Osteocyte (in vitro differentiated cells): ENCODE measurements around the gene TMEM200A. TPM values are rescaled to one million over a fixed set of nuclear protein-coding genes. Genes with fewer than 3 reads are reported as not detected.
A peak's percentile ranks its signal among the peaks of the same experiment; 100 is the strongest.

Experiments
- DNase-seq: peaks from one replicate; pipeline ENCODE4 v3.0.0; 2021; ENCODE audit warnings: mixed read lengths; ENCODE audit not compliant: unreplicated experiment; ENCODE audit errors: extremely low spot score
- H3K27ac Mint-ChIP-seq: one replicate; pipeline ENCODE4 v1.8.0; 2021; ENCODE audit warnings: mild to moderate bottlenecking, mixed read lengths; ENCODE audit not compliant: unreplicated experiment
- H3K27me3 Mint-ChIP-seq: one replicate; pipeline ENCODE4 v1.8.0; 2021; ENCODE audit warnings: mixed read lengths; ENCODE audit not compliant: unreplicated experiment
- H3K36me3 Mint-ChIP-seq: one replicate; pipeline ENCODE4 v1.8.0; 2021; ENCODE audit warnings: mixed read lengths; ENCODE audit not compliant: unreplicated experiment
- H3K4me1 Mint-ChIP-seq: one replicate; pipeline ENCODE4 v1.8.0; 2021; ENCODE audit warnings: mixed read lengths; ENCODE audit not compliant: unreplicated experiment
- H3K4me3 Mint-ChIP-seq: one replicate; pipeline ENCODE4 v1.8.0; 2021; ENCODE audit warnings: mild to moderate bottlenecking, moderate library complexity, mixed read lengths; ENCODE audit not compliant: unreplicated experiment
- H3K9me3 Mint-ChIP-seq: one replicate; pipeline ENCODE4 v1.8.0; 2021; ENCODE audit warnings: mixed read lengths; ENCODE audit not compliant: unreplicated experiment
- CTCF ChIP-seq: fragments of 200-600 bp; sonication (generic); IDR thresholded peaks from 2 replicates; pipeline ENCODE4 v1.5.0; 2021; ENCODE audit warnings: antibody characterized with exemption, mild to moderate bottlenecking, moderate library complexity
- long read RNA-seq: library from polyadenylated mRNA; unstranded; transcript quantifications from one replicate; pipeline ENCODE4 v2.0.0, GENCODE V29; 2021
- total RNA-seq: library from RNA; stranded (reverse); gene quantifications from 2 replicates; pipeline ENCODE4 v1.2.1, GENCODE V29; 2021

The TMEM200A gene
- 11.2 and 11.5 TPM in 2 replicates for total RNA-seq
- long read RNA-seq, transcript TMEM200A-201 (3 exons, 3,512 nt), result major isoform, 38 of 67 reads
- long read RNA-seq, transcript TMEM200A-204 (2 exons, 2,899 nt), result minor isoform, 13 of 67 reads
- long read RNA-seq, partial matches to known transcripts, result 9 of 67 reads
- long read RNA-seq, other reads (novel, unspliced or antisense), result 7 of 67 reads

DNA sequence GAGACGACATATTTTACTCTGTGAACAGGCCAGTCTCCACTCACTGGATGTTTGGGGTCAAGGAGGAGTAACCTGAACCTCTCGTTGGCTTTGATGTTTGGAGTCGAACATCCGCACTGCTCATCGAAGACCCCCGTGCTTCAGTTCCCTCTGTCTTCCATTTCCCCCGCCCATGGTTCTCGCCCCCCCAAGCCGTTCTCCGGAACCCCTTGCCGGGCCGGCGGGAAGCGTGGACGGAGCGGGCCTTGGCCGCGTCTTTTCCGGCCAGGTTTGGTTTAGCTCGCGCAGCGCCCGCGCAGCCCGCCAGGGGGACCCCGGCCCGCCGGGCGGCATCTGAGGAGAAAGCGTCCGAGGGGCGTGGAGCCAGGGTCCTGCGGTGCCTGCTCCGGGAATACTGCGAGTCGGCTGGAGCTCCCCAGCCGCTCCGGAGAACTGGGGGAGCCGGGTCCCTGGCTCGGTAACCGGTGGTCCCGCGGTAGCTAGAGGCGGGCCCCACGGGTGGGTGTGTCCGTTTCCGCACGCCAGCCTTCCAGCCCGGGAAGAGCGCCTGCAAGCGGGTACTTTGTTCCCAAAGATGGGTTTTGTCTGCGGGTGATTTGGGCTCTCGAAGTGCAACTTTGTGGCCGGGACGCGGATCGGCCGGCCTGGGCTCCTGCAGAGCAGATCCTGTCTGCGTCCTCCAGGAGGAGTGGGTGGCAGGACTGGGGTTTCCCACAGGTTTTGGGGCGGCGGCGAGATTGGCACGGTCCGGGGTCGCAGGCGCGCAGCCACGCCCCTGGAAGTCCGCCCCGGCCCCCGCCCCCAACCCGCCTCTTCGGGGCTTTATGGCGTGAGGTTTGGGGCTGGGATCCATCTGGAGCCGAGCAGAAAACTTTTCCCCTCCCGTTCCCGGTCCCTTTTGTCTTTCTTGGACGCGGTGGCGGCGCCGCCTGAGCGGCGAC is at the start of gene TMEM200A:
TSS of gene TMEM200A (plus strand) at position 852 of the 941 bp plus-strand sequence. CDS start 74,406 bp downstream, outside the sequence.
- peak within 1 kb of the TSS; percentile 88 for H3K4me3 Mint-ChIP-seq
- peak; percentile 92 for TF ChIP-seq CTCF
- no peaks in the 10 kb centered on the region for H3K36me3 Mint-ChIP-seq
- peaks cover 3% of the 10 kb centered on the region for H3K9me3 Mint-ChIP-seq
- DNase-seq, result peak; percentile 94
- H3K27me3 Mint-ChIP-seq, result no peaks in the 10 kb centered on the region
- H3K27ac Mint-ChIP-seq, result peak within 1 kb of the TSS; percentile 80
- peaks cover 19% of the 10 kb centered on the region for H3K4me1 Mint-ChIP-seq

GRCh38 chr6:130320908-130321307 is 44.9 kb upstream of the TMEM200A start:
- Mint-ChIP-seq H3K36me3 (no peaks in the 10 kb centered on the region), H3K4me1 (peaks cover 25% of the 10 kb centered on the region), H3K27me3 (peaks cover 16% of the 10 kb centered on the region), H3K27ac (no peak overlapping the region), H3K9me3 (no peaks in the 10 kb centered on the region), H3K4me3 (no peak overlapping the region)
- TF ChIP-seq CTCF, result no peak
- no peak for DNase-seq

GRCh38 chr6:130322673-130323268 is 43.0 kb upstream of the TMEM200A start:
- no peak overlapping the region for H3K4me3 Mint-ChIP-seq
- peaks cover 32% of the 10 kb centered on the region for H3K4me1 Mint-ChIP-seq
- H3K9me3 Mint-ChIP-seq, result no peaks in the 10 kb centered on the region
- no peak overlapping the region for H3K27ac Mint-ChIP-seq
- no peak for DNase-seq
- peak; percentile 89 for TF ChIP-seq CTCF
- H3K27me3 Mint-ChIP-seq, result peaks cover 16% of the 10 kb centered on the region
- no peaks in the 10 kb centered on the region for H3K36me3 Mint-ChIP-seq

DNA sequence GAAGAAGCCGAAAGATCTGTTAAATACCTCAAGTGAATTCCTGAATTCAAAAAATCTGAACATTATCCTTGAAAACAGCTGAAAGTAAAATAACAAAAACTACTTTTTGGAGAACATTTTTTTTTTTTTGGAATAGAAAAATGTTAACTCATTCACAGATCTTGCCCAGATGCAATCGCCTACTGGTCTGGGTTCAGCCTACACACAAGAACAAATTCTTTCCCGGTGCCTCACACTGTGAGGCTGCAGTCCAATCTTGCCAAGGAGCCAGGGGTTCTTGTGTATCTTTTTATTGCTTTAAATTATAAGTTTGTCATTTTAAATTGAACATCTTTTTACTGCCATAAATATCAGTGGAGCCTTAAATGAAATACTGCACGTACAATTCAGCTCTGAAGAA is 41.2 kb upstream of the TMEM200A start:
- H3K27ac Mint-ChIP-seq, result peak overlapping the region; percentile 35
- H3K4me1 Mint-ChIP-seq, result peaks cover 32% of the 10 kb centered on the region
- no peaks in the 10 kb centered on the region for H3K36me3 Mint-ChIP-seq
- no peak for DNase-seq
- no peaks in the 10 kb centered on the region for H3K9me3 Mint-ChIP-seq
- H3K27me3 Mint-ChIP-seq, result peaks cover 8% of the 10 kb centered on the region
- no peak overlapping the region for H3K4me3 Mint-ChIP-seq
- TF ChIP-seq CTCF, result no peak

GRCh38 chr6:130326496-130326895 is 39.3 kb upstream of the TMEM200A start:
- TF ChIP-seq CTCF, result no peak
- Mint-ChIP-seq H3K36me3 (no peaks in the 10 kb centered on the region), H3K9me3 (no peaks in the 10 kb centered on the region), H3K4me3 (no peak overlapping the region), H3K27me3 (no peaks in the 10 kb centered on the region), H3K27ac (no peak overlapping the region), H3K4me1 (peaks cover 32% of the 10 kb centered on the region)
- DNase-seq, result no peak
